Stimulated activated memory B cell treated with anti-CD40 and anti-IgM and Interleukin-4, amounts not matched to agents 10 μg/mL and 1 μg/mL and 100 μg/mL, for 72 hours (primary cell): ENCODE data around the gene CDX2.

Experiments
- ATAC-seq: fragments of 150-1000 bp; cut with Tn5 transposase; 2 replicates; pipeline ENCODE4 v1.10.0; 2021
- H3K27ac Mint-ChIP-seq: one replicate; pipeline ENCODE4 v1.8.0; 2022; ENCODE audit warnings: mild to moderate bottlenecking, mixed read lengths
- H3K27me3 Mint-ChIP-seq: one replicate; pipeline ENCODE4 v1.8.0; 2022; ENCODE audit warnings: mixed read lengths
- H3K36me3 Mint-ChIP-seq: one replicate; pipeline ENCODE4 v1.8.0; 2022; ENCODE audit warnings: mixed read lengths
- H3K4me1 Mint-ChIP-seq: one replicate; pipeline ENCODE4 v1.8.0; 2022; ENCODE audit warnings: mixed read lengths
- H3K4me3 Mint-ChIP-seq: one replicate; pipeline ENCODE4 v1.8.0; 2022; ENCODE audit warnings: mild to moderate bottlenecking, moderate library complexity, mixed read lengths
- H3K9me3 Mint-ChIP-seq: one replicate; pipeline ENCODE4 v1.8.0; 2022; ENCODE audit warnings: mixed read lengths

CDX2 gene

DNA sequence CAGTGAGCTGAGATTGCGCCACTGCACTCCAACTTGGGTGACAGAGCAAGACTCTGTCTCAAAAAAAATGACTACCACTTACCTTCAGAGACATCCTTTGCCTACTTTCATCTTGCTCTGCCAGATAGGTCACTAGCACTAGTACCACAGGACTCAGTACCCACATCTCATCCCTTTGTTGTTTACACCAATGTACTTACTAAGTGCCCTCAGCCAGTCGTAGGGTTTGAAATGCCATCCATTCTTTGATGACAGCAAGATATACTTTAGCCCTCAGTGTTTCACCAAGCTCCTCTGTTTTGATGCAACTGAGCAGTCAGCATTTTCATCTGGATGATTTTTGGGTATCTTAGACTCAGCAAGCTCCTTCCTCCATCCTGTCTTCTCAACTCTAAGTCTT, 13.2 kb upstream of the CDX2 start:
- Mint-ChIP-seq H3K27ac (no peak overlapping the region), H3K4me3 (no peak overlapping the region), H3K36me3 (no peaks in the 10 kb centered on the region), H3K9me3 (no peaks in the 10 kb centered on the region), H3K27me3 (peaks cover 75% of the 10 kb centered on the region), H3K4me1 (peaks cover 30% of the 10 kb centered on the region)
- no peak for ATAC-seq

DNA sequence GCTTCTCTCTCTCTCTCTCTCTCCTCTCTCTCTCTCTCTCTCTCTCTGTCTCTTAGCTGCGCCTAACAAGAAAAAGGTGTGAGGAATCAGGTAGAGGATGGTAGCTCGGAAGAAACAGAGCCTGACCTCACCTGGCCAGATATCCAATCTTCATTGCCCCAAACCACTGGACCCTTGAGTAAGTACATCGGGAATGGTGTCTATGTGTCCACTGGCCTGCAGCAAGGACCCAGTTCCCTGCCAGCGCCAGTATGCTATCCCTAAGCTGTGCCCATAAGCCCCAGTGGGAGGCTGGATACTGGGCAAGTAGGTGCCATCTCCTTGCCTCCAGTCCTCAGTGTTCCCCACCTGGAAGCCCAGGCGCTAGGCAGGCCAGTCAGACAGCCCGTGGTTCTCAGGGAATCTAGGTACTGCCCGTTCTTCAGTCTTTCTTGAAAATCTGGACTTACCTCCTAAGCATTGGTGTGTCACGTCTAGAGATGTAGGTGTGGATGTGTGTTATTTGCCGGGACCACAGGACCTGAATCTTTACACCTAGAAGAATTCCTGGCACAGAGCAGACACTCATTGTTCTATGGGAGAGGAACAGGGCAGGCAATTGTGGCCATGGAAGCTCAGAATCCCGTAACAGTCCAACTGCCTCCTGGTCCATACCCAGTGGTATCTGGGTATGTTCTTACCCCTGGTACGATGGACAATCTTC, 12.0 kb upstream of the CDX2 start:
- Mint-ChIP-seq H3K27me3 (peaks cover 77% of the 10 kb centered on the region), H3K4me3 (peak overlapping the region; percentile 42), H3K27ac (no peak overlapping the region), H3K36me3 (no peaks in the 10 kb centered on the region), H3K4me1 (peaks cover 32% of the 10 kb centered on the region), H3K9me3 (no peaks in the 10 kb centered on the region)
- no peak for ATAC-seq

DNA sequence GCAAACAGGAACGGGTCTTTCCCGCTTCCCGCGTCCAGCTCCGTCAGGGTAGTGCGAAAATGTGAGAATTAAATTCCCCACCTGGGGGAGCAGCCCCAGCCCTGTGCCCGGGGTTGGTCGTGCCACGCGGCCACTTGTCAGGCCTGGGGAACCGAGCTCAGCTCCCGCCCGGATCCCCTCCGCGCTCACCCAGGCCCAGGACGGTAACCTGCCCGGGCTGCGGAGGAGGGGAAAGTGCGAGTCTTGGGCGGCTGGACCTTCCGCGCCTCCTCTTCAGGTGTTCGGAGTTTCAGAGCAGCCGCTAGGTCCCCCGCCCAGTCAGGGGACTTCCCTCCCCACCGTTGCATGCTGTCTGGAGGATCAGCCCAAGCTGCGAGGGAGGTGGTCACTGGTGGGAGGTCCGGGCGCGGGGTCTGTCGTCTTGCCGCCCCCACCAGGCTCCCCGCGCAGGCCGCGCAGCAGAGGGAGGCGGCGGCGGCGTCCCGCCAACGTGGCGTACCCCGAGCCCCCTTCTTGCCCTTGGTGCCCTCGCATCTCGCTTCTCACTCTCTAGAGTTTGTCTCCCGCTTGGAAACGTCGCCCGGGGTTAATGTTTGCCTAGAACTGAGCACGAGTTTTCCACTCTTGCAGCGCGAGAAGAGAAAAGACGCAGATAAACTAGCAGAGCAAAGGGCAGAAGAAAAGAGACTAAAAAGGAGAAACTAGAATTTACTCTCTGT, 11.3 kb upstream of the CDX2 start:
- Mint-ChIP-seq H3K36me3 (no peaks in the 10 kb centered on the region), H3K4me1 (peaks cover 39% of the 10 kb centered on the region), H3K27me3 (peaks cover 84% of the 10 kb centered on the region), H3K9me3 (no peaks in the 10 kb centered on the region), H3K4me3 (peak overlapping the region; percentile 70), H3K27ac (no peak overlapping the region)
- peak; percentile 36 for ATAC-seq

DNA sequence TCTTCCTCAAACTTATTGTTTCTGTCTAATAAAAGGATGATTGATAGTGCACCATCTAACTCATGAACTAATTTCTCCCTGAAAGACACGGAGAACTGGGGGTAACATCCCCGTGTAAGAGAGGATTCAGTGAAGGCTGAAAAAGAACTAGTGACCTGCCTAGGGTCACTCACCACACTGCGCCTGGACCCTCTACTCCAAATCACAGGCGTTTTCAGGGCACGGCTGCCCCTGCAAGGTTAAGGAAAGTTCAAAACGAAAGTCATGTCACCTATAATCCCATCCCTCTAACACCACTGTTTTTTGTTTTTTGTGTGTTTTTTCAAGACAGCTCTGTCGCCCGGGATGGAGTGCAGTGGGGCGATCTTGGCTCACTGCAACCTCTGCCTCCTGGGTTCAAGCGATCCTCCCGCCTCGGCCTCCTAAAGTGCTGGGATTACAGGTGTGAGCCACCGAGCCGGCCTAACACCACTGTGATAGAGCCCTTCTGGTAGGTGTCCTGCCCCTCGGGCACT, 10.7 kb upstream of the CDX2 start:
- ATAC-seq = no peak
- Mint-ChIP-seq H3K27me3 (peaks cover 91% of the 10 kb centered on the region), H3K9me3 (no peaks in the 10 kb centered on the region), H3K4me1 (peaks cover 42% of the 10 kb centered on the region), H3K36me3 (no peaks in the 10 kb centered on the region), H3K4me3 (peak overlapping the region; percentile 70), H3K27ac (no peak overlapping the region)

DNA sequence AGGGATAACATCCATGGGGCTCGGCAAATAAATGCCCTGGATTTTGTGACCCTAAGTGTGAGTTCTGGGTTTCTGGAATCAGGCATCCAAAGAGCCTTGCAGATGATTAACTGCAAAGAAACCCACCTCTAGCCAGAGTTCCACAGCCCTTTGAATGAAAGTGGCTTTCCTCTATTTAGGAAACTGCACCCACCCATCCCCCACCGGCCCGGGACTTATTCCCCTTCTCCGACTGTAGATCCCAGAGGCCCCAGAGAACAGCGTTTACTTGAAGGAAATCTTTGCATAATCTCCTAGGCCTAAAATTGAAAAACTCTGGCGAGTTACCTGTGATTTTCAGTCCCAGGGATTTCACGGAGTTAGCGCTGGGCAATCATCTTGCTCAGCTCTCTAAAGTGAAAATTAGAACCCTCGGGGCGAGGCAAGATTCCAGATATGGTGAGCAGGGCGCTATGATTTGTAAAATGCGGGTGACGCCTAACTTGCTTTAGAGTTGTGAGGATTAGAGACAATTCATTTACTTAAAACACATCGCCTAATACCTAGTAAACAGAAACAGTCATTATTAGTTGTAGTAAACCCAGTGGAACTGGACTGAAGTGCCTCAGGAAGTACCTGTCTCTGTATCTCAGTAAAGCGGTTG, 10.0 kb upstream of the CDX2 start:
- no peak overlapping the region for H3K4me3 Mint-ChIP-seq
- no peaks in the 10 kb centered on the region for H3K9me3 Mint-ChIP-seq
- H3K27me3 Mint-ChIP-seq = peaks cover 95% of the 10 kb centered on the region
- no peak for ATAC-seq
- no peaks in the 10 kb centered on the region for H3K36me3 Mint-ChIP-seq
- H3K27ac Mint-ChIP-seq = no peak overlapping the region
- H3K4me1 Mint-ChIP-seq = peaks cover 42% of the 10 kb centered on the region

DNA sequence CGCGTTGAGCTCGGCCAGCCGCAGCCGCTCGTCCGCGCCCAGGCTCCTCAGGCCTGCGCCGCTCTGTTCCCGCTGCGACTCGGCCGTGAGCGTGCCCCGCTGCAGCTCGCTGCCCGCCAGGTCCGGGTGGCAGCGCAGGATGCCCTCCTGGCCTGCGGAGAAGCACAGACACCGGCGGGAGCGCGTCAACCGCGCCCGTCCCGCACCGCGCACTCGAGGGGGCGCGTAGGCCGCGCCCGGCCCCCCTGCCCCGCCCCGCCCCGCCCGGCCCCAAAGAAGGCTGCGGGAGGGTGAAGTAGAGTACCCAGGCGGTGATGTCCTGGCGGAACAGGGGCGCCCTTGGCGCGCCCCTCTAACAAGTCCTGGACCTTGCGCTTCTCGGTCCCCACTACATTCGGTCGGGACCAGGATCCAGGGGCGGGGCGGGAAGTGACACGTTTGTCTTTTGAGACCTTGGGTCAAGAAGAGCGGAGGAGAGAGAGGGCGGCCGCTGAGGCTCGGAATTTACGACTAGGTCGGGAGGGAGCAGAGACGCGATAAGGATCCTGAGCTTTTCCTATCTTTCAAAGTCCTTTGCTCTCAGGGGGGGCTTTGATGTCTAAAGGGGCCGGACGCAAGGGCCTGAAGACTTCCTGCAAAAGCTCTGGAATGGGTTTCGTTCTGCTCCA, 9.3 kb upstream of the CDX2 start:
- ATAC-seq = no peak
- Mint-ChIP-seq H3K4me3 (peak overlapping the region; percentile 42), H3K9me3 (no peaks in the 10 kb centered on the region), H3K36me3 (no peaks in the 10 kb centered on the region), H3K4me1 (peaks cover 42% of the 10 kb centered on the region), H3K27ac (no peak overlapping the region), H3K27me3 (peaks cover 95% of the 10 kb centered on the region)

DNA sequence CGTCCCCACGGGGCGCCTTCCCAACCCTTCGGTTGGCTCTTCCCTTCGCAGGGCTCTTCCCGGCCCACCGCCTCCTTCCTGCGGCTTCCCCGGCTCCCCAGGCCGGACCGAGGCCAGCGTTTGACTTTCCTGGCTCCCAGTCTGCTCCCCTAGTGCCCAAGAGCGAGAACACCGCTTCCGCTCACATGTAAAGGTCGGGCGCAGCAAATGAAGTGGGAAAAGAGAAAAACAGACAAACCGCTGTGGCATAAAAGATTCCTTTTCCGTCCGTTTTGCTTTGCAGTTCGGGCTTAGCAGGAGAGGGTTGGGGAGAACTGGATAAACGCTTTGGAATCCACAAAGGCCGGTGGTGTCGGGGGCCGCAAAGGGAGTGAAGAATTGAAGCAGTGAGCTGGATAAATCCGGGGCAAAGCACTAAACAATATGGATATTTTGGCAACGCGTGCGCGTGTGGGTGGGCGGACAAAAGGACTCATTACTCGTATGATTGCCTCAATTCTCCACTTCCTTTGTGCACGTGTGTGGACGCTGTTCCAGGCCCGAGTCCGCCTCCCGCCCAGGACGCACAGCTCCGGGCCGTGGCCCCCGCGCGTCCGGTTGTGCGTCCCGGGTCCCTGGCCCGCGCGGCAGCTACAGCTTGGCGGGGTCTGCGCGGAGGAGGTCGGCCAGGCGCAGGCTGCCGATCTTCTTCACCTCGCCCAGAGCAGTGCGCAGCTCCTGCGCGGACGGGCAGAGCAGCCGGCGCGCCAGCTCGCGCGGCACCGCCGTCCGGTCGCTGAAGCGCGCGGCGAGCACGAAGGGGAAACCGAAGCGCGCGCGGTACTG, 8.6 kb upstream of the CDX2 start:
- H3K4me3 Mint-ChIP-seq = peak overlapping the region; percentile 29

DNA sequence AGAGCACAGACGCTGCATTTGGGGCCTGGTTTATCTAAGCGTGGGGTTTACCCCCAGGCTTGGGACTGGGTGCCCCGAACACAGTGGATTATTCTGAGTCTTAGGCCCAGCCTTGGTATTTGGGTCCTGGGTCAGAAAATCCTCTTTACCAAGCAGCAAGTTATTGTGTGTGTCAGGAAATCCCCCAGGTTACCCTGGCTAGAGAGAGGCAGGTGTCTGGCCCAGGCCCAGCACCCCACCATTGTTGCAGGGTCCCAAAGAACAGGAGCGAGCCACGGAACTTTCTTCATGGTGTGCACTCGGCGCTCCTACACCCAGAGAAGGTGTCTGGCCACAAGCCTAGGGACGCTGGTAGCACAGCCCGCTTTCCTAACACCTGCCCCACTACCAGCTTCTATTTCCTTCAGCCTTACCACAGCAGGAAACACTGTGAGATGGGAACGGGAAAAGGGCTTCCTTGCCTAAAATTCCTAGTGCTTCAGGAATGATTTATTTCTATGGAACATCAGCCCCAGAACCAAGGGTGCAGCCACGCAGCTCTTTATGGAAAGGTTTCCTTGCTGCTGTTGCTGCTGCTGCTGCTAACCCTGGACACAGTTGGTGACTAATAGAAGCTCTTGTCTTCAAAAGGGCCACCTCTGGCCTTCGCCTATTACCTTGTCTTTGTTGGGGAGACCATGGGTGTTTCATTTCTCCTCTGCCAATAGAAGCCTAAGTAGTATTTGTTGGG, 7.4 kb upstream of the CDX2 start:
- no peak for ATAC-seq
- H3K27me3 Mint-ChIP-seq = peaks cover 95% of the 10 kb centered on the region
- H3K4me3 Mint-ChIP-seq = no peak overlapping the region

More for the DNA sequence above, 8.6 kb upstream of the CDX2 start:
- Mint-ChIP-seq H3K36me3 (no peaks in the 10 kb centered on the region), H3K27ac (no peak overlapping the region), H3K4me1 (peaks cover 42% of the 10 kb centered on the region), H3K9me3 (no peaks in the 10 kb centered on the region), H3K27me3 (peaks cover 95% of the 10 kb centered on the region)
- ATAC-seq = no peak

DNA sequence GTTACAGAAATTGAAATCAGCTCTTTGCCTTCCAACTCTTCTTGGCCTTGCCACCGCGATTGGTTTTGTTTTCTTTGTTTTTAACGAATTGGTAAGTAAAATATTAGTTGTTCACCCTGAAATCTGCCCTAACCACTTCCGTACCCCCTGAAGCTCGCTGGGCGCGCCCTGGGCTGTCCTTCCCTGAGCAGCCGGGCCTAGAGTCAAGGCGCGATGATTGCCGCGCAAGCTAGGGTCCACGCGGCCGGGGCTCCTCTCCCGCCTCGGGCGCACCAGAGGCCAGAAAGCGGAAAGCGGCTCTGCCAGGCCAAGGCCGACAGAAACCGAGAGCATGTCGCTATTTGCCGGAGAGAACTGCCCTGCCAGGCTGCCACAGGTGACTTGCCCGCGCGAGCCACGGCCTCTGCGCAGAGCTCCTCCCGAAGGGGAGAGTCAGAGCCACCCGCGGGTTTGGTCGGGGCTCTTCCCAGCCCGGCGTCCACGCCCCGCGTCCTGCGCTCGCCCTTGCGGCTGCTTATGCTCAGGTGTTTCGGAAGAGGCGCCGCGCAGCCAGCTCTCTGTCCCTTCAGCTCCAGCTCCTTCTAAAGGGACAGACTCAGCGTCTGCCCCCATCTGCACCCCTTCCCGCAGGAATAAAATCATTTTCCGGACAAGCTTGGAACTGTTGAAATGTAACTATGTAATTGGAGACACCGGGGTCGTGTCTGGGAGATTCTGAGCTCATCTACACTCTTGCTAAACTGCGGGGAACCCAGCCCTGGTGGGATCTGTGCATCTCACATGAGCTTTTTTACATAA, 6.6 kb upstream of the CDX2 start:
- Mint-ChIP-seq H3K27ac (no peak overlapping the region), H3K36me3 (no peaks in the 10 kb centered on the region), H3K9me3 (no peaks in the 10 kb centered on the region), H3K4me3 (no peak overlapping the region), H3K4me1 (peaks cover 39% of the 10 kb centered on the region), H3K27me3 (peaks cover 95% of the 10 kb centered on the region)
- no peak for ATAC-seq

More for the DNA sequence above, 7.4 kb upstream of the CDX2 start:
- H3K36me3 Mint-ChIP-seq = no peaks in the 10 kb centered on the region
- H3K27ac Mint-ChIP-seq = no peak overlapping the region
- no peaks in the 10 kb centered on the region for H3K9me3 Mint-ChIP-seq
- H3K4me1 Mint-ChIP-seq = peaks cover 42% of the 10 kb centered on the region

DNA sequence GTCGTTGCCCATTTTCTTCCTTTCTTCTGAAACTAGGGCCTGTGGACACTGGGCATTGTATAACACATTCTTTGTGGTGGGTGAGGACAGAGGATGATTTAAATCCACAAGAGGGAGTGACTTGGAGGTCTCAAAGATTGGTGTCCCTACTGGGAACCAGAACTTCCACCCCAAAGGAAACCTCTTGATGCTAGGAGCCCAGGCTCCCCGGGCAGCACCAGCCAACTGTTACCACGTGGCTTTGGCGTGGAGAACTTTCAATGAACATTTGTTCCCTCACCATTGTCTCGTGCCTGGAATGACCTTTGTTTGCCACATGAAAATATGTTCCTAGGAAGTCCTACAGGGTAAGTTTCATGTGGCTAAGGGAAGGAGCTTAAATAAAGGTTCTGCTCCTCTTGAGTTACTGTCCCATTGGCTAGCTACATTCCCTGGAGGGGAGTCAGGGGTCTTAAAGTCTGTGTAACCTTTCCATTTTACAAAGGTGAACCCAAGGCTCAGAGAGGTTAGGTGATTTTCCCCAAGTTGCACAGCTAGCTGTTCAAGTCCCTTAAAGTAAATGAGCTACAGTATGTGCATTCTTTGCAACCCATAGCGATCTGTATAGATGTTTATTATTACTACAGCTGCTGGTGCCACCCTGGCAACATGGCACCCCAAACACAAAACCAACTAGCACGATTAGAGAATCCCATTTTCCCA, 5.0 kb upstream of the CDX2 start:
- H3K27me3 Mint-ChIP-seq = peaks cover 95% of the 10 kb centered on the region
- H3K36me3 Mint-ChIP-seq = no peaks in the 10 kb centered on the region
- peaks cover 41% of the 10 kb centered on the region for H3K4me1 Mint-ChIP-seq
- no peaks in the 10 kb centered on the region for H3K9me3 Mint-ChIP-seq
- no peak overlapping the region for H3K4me3 Mint-ChIP-seq
- ATAC-seq = no peak
- no peak overlapping the region for H3K27ac Mint-ChIP-seq

DNA sequence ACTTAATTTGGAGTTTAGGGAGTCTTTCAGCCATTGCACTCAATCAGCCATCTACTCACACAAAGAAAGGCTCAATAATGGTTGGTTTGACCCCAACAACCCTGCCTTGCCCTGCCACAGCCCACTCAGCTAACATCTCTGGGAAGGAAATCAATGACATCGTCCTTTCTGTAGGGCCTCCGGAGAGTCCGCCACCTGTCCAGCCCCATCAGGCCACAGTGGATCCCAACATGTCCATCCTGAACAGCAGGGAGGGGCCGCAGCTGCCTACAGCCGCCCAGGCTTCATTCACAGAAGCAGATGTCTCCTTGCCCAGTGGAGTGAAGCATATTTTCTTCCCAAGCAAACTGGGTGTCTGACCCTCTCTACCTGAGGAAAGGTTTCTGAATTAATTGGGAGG, 4.2 kb upstream of the CDX2 start:
- Mint-ChIP-seq H3K4me3 (no peak overlapping the region), H3K27me3 (peaks cover 95% of the 10 kb centered on the region), H3K9me3 (no peaks in the 10 kb centered on the region), H3K36me3 (no peaks in the 10 kb centered on the region), H3K4me1 (peaks cover 40% of the 10 kb centered on the region), H3K27ac (no peak overlapping the region)
- ATAC-seq = no peak

DNA sequence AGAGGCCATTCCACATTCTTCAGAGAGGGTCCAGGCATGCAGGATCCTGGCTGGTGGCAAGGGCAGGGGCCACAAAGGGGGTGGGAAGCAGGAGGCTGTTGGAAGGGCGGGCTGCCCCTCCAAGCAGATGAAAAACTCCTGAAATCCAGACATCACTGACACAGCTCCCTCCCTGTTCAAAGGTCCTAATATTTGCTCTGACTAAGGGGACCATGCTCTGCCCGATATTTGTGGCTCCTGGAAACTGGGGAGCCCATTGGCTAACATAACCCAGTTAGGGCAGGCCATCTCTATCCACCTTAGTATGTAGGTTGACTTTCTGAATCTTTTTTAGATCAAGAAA, 3.3 kb upstream of the CDX2 start:
- Mint-ChIP-seq H3K4me1 (peaks cover 44% of the 10 kb centered on the region), H3K9me3 (no peaks in the 10 kb centered on the region), H3K4me3 (no peak overlapping the region), H3K27ac (no peak overlapping the region), H3K36me3 (no peaks in the 10 kb centered on the region), H3K27me3 (peaks cover 95% of the 10 kb centered on the region)
- no peak for ATAC-seq
